HL-60 (cell line): ENCODE data around the gene MTMR1.

Experiments
- DNase-seq, 2 experiments: peaks; one replicate each; pipeline ENCODE4 v3.0.0-alpha.2; 2010 to 2020; ENCODE audit warnings: low read depth in 1 of 2, low spot score in 1 of 2
- H3K27ac ChIP-seq: fragments of 250-450 bp; sonication (Bioruptor Pico); replicated peaks from 2 replicates; pipeline ENCODE4 v1.5.1; 2020; ENCODE audit warnings: mild to moderate bottlenecking, moderate library complexity
- H3K27me3 ChIP-seq: fragments of 250-450 bp; sonication (Bioruptor Pico); 2 replicates; pipeline ENCODE4 v1.5.1; 2021; ENCODE audit warnings: mild to moderate bottlenecking, moderate library complexity; ENCODE audit not compliant: insufficient read depth, poor library complexity, severe bottlenecking
- H3K4me3 ChIP-seq: replicated peaks from 2 replicates; pipeline ENCODE4 v1.5.1; 2011; ENCODE audit warnings: mild to moderate bottlenecking, control low read depth, low read length; ENCODE audit not compliant: insufficient read depth
- CTCF ChIP-seq: IDR thresholded peaks from one replicate; pipeline ENCODE4 v1.5.1; 2011; ENCODE audit warnings: low read length, control low read depth, inconsistent platforms; ENCODE audit not compliant: insufficient read depth
- GABPA ChIP-seq: IDR thresholded peaks from 2 replicates; pipeline ENCODE4 v1.6.1; 2012; ENCODE audit warnings: low read depth
- POLR2AphosphoS5 ChIP-seq: IDR thresholded peaks from 2 replicates; pipeline ENCODE4 v1.6.1; 2012; ENCODE audit warnings: low read depth
- REST ChIP-seq: IDR thresholded peaks from 2 replicates; pipeline ENCODE4 v1.6.1; 2012; ENCODE audit warnings: low read depth; ENCODE audit not compliant: insufficient replicate concordance
- SPI1 ChIP-seq: IDR thresholded peaks from 2 replicates; pipeline ENCODE4 v1.6.1; 2012; ENCODE audit warnings: low read depth, mild to moderate bottlenecking, borderline replicate concordance

Gene MTMR1

GRCh38 chrX:150702966-150703694 is 9.9 kb downstream of the MTMR1 start:
- Histone ChIP-seq H3K27ac (no peak overlapping the region), H3K27me3 (no peaks in the 10 kb centered on the region), H3K4me3 (no peak overlapping the region)
- no peak for DNase-seq
- TF ChIP-seq POLR2AphosphoS5 (no peak), GABPA (no peak), SPI1 (no peak), CTCF (no peak), REST (no peak)

GRCh38 chrX:150703695-150703974 is 10.4 kb downstream of the MTMR1 start:
- TF ChIP-seq GABPA (no peak), CTCF (no peak), POLR2AphosphoS5 (no peak), REST (no peak), SPI1 (no peak)
- H3K27ac ChIP-seq = no peak overlapping the region
- no peak for DNase-seq

GRCh38 chrX:150704030-150704613 is 10.9 kb downstream of the MTMR1 start:
- H3K27me3 ChIP-seq = no peaks in the 10 kb centered on the region
- no peak overlapping the region for H3K27ac ChIP-seq
- no peak for DNase-seq
- TF ChIP-seq POLR2AphosphoS5 (no peak), REST (no peak), CTCF (no peak), SPI1 (no peak), GABPA (no peak)
- no peak overlapping the region for H3K4me3 ChIP-seq

More at GRCh38 chrX:150703695-150703974, 10.4 kb downstream of the MTMR1 start:
- no peaks in the 10 kb centered on the region for H3K27me3 ChIP-seq
- H3K4me3 ChIP-seq = no peak overlapping the region
